Sigmoid colon (tissue), 3 donors: ENCODE results near the gene CXorf49.
"Not testable (repeated sequence)": the region's sequence is repeated elsewhere in the genome, so short reads cannot be mapped to it uniquely, and the experiment has no call there.

ENCODE experiments used
- CTCF ChIP-seq, 4 experiments: fragments of 450-650 bp in 3 of 4; fragments of 200-600 bp in 1 of 4; IDR thresholded peaks; one replicate each; pipeline ENCODE4 v1.5.1; 2016 to 2019; ENCODE audit warnings: antibody characterized with exemption in 4 of 4, mild to moderate bottlenecking in 3 of 4, moderate library complexity in 2 of 4
- POLR2A ChIP-seq, 2 donors: fragments of 450-650 bp; IDR thresholded peaks; one replicate each; pipeline ENCODE4 v1.6.1; 2016; ENCODE audit warnings: antibody characterized with exemption in 2 of 2, mild to moderate bottlenecking in 2 of 2, moderate library complexity in 2 of 2

- not testable (repeated sequence) for TF ChIP-seq POLR2A, CTCF (IDR thresholded peaks at IDR 0.05)
These were observed 42.7 kb upstream of the CXorf49 start for GRCh38 chrX:71760688-71761281.
